ENCODE results near the gene LCP1.
A peak's percentile ranks its signal among the peaks of the same experiment; 100 is the strongest.
"Not testable (repeated sequence)": the region's sequence is repeated elsewhere in the genome, so short reads cannot be mapped to it uniquely, and the experiment has no call there.

LCP1 gene

DNA sequence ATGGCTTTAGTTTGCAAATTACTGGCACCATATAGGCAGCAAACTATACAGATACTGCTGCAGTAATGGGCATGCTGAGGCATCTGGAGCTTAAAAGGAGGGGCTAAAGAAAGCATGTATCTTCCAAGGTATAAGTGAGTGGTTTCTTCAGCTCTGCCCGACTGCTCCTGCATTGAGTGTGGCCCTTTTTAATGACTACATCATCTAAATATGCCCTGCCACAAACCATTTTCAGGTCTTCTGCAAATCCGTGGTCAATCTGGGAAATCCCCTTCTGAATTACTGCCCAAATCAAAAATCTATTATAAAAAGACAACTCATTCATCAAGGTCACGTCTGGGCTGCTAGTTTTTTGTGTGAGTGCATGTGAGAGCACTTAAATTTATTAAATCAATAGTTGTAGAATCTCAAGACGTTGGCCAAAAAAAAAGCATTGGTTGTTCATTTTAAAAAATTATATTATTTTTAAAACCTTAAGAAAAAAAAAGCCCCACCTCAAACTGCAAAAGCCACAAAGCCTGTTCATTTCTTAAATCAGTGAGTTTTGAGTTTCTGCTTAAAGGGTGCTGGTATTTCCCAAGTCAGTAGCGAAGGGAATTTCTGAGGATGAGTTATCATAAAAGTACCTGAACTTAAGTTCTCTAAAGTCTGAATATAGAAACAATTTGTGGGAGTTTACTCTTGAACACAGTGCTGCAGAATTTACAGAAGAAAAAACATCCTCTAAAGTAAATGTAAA, 16.3 kb downstream of the LCP1 start:
- H3K4me2 ChIP-seq (ENCODE audit: low read length), result no peak overlapping the region
- no peak overlapping the region for H3K27ac ChIP-seq
- TF ChIP-seq, protein P1, sequence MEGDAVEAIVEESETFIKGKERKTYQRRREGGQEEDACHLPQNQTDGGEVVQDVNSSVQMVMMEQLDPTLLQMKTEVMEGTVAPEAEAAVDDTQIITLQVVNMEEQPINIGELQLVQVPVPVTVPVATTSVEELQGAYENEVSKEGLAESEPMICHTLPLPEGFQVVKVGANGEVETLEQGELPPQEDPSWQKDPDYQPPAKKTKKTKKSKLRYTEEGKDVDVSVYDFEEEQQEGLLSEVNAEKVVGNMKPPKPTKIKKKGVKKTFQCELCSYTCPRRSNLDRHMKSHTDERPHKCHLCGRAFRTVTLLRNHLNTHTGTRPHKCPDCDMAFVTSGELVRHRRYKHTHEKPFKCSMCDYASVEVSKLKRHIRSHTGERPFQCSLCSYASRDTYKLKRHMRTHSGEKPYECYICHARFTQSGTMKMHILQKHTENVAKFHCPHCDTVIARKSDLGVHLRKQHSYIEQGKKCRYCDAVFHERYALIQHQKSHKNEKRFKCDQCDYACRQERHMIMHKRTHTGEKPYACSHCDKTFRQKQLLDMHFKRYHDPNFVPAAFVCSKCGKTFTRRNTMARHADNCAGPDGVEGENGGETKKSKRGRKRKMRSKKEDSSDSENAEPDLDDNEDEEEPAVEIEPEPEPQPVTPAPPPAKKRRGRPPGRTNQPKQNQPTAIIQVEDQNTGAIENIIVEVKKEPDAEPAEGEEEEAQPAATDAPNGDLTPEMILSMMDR (IDR thresholded peaks at IDR 0.05), result no peak
- no peak overlapping the region for H3K9ac ChIP-seq
- no peaks in the 10 kb centered on the region for H3K79me2 ChIP-seq
- no peaks in the 10 kb centered on the region for H3K27me3 ChIP-seq (ENCODE audit: control insufficient read depth, insufficient read depth, low read length)
- H3K36me3 ChIP-seq (ENCODE audit: control insufficient read depth, insufficient read depth, low read length), result no peaks in the 10 kb centered on the region
- no peaks in the 10 kb centered on the region for H3K9me3 ChIP-seq (ENCODE audit: control insufficient read depth, low read length)
- no peak overlapping the region for H2AFZ ChIP-seq
- H3K4me1 ChIP-seq, result no peaks in the 10 kb centered on the region
- H3K4me3 ChIP-seq (ENCODE audit: low read depth, low read length), result no peak overlapping the region

DNA sequence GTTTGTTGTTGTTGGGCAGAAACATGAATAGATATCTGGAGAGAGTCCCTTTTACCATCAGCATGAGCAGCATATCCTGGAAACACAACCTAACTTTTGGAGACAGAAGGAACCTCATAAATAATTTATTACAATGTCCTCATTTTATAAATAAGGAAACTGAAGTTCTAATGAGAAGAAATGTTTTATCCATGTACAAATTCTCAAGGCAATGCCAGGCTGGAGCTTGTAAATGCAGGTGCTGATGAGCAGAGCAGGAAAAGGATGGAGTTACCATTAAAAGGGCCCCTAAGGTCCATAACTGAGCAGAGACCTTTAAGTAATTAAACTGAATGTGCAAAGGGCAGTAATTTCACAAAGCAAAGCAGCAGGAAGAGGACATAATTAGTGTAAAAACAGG, 17.3 kb downstream of the LCP1 start:
- TF ChIP-seq, protein P1 (IDR thresholded peaks at IDR 0.05), result no peak
- H3K27ac ChIP-seq, result no peak overlapping the region

DNA sequence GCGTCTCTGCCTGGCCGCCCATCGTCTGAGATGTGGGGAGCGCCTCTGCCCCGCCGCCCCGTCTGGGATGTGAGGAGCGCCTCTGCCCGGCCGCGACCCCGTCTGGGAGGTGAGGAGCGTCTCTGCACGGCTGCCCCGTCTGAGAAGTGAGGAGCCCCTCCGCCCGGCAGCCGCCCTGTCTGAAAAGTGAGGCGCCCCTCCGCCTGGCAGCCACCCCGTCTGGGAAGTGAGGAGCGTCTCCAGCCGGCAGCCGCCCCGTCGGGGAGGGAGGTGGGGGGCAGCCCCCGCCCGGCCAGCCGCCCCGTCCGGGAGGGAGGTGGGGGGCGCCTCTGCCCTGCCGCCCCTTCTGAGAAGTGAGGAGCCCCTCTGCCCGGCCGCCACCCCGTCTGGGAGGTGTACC, 19.2 kb downstream of the LCP1 start:
- H2AFZ ChIP-seq; H3K9ac ChIP-seq; H3K9me3 ChIP-seq (ENCODE audit: control insufficient read depth, low read length); H3K4me2 ChIP-seq (ENCODE audit: low read length); H3K4me3 ChIP-seq (ENCODE audit: low read depth, low read length); H3K27me3 ChIP-seq (ENCODE audit: control insufficient read depth, insufficient read depth, low read length); H3K79me2 ChIP-seq; H3K27ac ChIP-seq; H3K36me3 ChIP-seq (ENCODE audit: control insufficient read depth, insufficient read depth, low read length); H3K4me1 ChIP-seq: not testable (repeated sequence)

More for the DNA sequence above, 17.3 kb downstream of the LCP1 start:
- H3K9me3 ChIP-seq (ENCODE audit: control insufficient read depth, low read length), result no peaks in the 10 kb centered on the region
- H2AFZ ChIP-seq, result no peak overlapping the region
- H3K4me3 ChIP-seq (ENCODE audit: low read depth, low read length), result no peak overlapping the region
- no peak overlapping the region for H3K9ac ChIP-seq
- no peaks in the 10 kb centered on the region for H3K27me3 ChIP-seq (ENCODE audit: control insufficient read depth, insufficient read depth, low read length)
- no peaks in the 10 kb centered on the region for H3K79me2 ChIP-seq
- H3K36me3 ChIP-seq (ENCODE audit: control insufficient read depth, insufficient read depth, low read length), result no peaks in the 10 kb centered on the region
- no peak overlapping the region for H3K4me2 ChIP-seq (ENCODE audit: low read length)
- H3K4me1 ChIP-seq, result no peaks in the 10 kb centered on the region

DNA sequence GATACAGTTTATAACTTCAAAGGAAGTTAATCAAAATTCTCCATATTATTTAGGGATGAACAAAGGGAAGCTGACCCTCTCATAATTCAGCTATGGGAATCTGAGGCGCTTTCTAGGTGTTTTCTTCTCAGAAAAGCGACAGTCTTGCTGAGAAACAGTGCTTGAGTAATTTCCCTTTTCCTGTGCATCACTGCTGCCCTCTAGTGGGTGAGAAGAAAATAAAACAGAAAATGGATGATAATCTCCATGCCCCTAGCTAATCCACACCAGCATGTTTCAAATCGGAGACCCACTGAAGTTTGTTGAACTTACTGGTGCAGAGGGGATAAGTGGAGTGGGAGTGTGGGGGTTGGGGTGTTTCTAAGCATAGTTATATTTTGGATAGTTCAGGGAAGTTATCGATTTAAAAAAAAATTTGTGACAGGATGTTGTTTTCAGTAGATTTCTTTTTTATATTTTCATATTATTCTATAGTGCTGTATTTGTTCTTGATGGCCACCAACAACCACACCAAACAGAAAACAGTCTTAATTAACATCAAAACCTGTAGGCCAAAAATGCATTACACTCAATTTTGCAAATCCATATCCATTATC, 21.4 kb downstream of the LCP1 start:
- H3K27ac ChIP-seq, result no peak overlapping the region
- no peaks in the 10 kb centered on the region for H3K4me1 ChIP-seq
- H3K4me2 ChIP-seq (ENCODE audit: low read length), result peak overlapping the region; percentile 10

DNA sequence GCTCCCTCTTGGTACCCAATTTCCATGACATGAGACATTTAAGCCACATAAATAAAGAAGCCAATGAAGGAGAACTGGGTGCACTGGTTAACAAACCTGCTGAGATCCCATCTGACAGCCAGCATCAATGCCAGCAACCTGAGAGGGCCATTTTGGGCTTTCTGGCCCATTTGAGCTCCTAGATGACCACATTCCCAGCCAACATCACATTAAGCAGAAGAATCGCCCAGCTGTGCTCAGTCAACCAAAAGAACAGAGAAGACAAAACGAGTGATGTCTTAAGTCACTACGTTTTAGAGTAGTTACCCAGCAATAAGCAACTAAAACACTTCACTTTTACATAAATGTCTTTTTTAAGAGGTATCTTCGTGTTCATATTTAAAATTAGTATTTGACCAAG, 21.9 kb downstream of the LCP1 start:
- Histone ChIP-seq H3K4me1 (no peaks in the 10 kb centered on the region), H3K79me2 (no peaks in the 10 kb centered on the region), H3K9me3 (ENCODE audit: control insufficient read depth, low read length) (no peaks in the 10 kb centered on the region), H3K4me2 (ENCODE audit: low read length) (no peak overlapping the region), H3K36me3 (ENCODE audit: control insufficient read depth, insufficient read depth, low read length) (no peaks in the 10 kb centered on the region), H3K27me3 (ENCODE audit: control insufficient read depth, insufficient read depth, low read length) (no peaks in the 10 kb centered on the region), H2AFZ (no peak overlapping the region), H3K27ac (no peak overlapping the region), H3K9ac (no peak overlapping the region), H3K4me3 (ENCODE audit: low read depth, low read length) (no peak overlapping the region)
- TF ChIP-seq, protein P1 (IDR thresholded peaks at IDR 0.05), result no peak

More for the DNA sequence above, 21.4 kb downstream of the LCP1 start:
- no peak overlapping the region for H2AFZ ChIP-seq
- no peaks in the 10 kb centered on the region for H3K27me3 ChIP-seq (ENCODE audit: control insufficient read depth, insufficient read depth, low read length)
- H3K4me3 ChIP-seq (ENCODE audit: low read depth, low read length), result no peak overlapping the region
- H3K9me3 ChIP-seq (ENCODE audit: control insufficient read depth, low read length), result no peaks in the 10 kb centered on the region
- H3K9ac ChIP-seq, result no peak overlapping the region
- TF ChIP-seq, protein P1 (IDR thresholded peaks at IDR 0.05), result peak; percentile 65
- H3K79me2 ChIP-seq, result no peaks in the 10 kb centered on the region
- no peaks in the 10 kb centered on the region for H3K36me3 ChIP-seq (ENCODE audit: control insufficient read depth, insufficient read depth, low read length)
